ENCODE data around the gene AHNAK.

The AHNAK gene

DNA sequence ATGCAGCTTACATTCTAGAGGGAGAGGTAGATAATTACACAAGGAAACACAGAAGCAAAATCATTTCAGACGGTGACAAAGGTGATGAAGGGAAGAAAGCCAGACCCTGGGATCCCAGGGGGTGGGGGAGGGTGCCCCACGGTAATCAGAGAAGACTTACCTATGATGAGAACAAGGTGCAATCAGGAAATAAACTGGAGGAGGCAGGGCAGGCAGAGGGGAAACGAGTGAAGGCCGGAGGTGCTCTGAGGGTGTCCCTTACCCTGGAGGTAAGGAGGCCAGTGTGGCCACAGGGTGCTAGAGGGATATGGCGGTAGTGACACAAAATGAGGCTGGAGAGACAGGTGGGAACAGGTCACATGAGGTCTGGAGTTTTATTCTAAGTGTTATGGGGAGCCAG is 141.7 kb downstream of the AHNAK start:
- no peak for DNase-seq (ENCODE audit: low read depth in 2 of 2)

DNA sequence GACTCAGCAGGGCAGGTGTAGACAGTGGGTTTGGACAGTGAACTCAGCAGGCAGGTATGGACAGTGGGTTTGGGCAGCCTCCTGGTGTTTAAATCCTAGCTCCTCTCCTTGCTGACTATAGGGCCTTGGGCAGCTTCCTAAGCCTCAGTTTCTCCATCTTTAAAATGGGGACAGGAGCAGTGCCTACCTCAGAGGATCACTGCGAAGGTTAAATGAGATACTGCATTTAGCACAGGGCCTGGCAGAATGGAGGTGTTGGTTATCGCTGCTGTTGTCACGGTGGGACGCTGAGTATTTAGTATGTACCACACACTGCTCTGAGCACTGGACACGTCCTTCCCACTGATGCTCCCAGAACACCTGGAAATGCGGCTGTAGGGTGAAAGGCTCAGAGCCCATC is 142.2 kb downstream of the AHNAK start:
- no peak for DNase-seq (ENCODE audit: low read depth in 2 of 2)

DNA sequence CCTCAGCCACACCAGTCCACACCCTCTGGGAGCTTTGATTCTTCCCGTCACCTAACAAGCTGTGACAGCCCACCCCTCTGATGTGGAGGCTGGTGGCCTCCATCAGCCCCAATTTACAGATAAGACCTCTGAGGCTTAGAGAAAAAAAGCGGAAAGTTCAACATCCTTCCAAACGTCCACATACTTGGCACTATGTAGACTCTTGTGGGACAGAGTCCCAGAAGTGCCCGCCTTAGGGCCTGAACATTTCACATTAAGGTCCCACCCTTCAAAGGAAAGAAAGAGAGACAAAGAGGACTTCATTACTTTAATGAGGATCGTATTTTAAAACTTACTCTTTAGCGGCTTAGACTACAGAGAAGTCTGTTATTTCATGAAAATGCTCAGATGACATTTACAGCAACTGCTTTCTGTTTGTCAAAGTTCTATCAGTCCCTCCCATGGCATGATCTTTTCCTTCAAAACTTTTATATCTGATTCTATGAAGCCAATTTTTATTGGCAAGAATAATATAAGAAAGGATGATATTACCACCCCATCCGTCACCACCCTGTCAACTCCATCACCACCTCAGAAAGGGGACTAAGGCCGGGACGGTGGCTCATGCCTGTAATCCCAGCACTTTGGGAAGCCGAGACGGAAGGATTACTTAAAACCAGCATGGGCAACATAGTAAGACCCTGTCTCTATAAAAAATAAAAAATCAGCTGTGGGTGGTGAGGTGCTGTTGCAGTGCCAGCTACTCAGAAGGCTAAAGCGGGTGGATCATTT is 143.5 kb downstream of the AHNAK start:
- DNase-seq (ENCODE audit: low read depth in 2 of 2) = no peak

DNA sequence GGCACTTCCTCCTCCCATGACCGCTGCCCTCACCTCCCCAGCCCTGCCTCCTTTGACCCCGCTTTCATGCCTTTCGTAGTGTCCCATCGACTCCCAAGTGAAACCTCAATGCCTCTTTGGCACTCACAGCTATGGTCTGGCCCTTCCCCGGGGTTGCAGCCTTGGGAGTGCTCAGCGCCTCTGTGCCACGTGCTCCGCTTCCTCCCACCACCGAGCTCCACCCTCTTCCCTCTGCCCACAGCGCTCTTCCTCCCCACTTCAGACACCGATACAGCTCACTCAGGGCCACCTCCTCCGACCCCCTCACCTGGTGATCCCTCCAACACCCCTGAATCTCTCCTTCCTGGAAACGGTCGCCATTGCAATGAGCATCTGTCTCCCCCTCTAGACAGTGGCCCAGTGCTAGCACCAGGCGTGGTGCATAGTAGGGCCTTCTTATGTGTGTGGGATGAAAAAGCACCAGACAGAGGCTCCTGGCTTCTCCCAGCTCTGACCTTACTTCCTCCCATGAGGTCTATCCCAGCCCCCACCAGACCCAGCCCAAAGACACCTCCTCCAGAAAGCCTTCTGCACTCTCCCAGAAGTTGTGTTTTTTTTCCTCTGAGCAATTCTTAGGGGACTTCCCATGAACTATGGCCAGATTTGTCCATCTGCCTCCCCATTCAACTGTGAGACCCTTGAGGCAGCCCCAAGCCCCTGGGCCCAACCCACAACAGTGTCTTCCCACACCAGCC is 144.2 kb downstream of the AHNAK start:
- peak in 1 of 2 donors; percentile 28 for DNase-seq (ENCODE audit: low read depth in 2 of 2)

DNA sequence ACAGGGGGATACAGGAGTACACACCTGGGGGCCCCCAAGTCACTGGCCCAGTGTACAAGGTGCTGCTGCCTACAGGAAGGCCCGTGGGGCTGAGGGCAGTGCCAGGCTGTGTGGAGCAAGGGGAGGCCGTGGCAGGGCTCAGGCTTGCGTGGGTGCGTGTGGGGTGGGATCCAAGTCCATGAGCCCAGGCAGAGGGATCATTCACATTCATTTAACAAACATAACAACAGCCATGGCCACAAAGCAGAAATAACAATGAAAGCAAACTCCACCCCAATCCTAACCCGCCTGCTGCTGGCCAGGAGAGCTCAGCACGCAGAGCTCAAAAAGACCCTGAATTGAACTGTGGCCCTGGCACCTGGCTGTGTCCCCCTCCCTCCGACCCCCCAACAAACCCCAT is 144.8 kb downstream of the AHNAK start:
- no peak for DNase-seq (ENCODE audit: low read depth in 2 of 2)

DNA sequence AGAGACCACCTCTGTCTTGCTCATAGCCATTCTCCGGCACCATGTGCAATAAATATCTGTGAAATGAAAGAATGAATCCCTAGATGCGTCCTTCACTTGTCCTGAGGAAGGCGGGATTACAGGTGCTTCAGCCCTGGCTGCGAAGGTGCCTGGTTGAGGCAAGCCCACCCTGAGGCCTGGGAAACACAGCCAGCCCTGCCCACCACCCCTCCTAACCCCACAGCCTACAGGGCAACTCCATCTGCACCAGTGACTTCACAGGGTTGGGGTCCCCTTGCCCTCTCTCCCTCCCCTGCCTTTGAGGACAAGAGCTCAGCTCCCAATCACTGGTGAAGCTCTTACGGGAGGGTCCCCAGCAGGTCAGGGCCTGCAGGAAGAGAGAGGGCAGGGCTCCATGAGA is 145.2 kb downstream of the AHNAK start:
- DNase-seq (ENCODE audit: low read depth in 2 of 2) = no peak

DNA sequence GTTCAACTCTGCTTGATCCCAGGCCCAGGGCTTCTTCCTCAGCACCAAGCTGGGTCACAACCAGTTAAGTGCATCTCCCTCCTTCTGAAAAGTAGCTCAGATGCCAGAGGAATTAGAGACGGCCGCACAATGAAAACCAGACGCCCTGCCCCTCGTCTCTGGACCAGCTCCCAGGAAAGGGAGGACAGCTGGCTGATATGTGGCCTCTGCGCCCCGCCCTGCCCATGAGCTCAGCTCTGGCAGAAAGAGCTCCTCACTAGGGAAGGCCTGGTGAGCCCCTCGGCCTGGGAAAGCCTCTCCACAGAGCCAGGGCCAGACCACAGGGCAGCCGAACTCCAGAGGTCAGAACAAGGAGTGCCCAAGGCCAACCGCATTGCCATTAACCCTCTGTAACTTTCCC is 145.8 kb downstream of the AHNAK start:
- no peak for DNase-seq (ENCODE audit: low read depth in 2 of 2)

DNA sequence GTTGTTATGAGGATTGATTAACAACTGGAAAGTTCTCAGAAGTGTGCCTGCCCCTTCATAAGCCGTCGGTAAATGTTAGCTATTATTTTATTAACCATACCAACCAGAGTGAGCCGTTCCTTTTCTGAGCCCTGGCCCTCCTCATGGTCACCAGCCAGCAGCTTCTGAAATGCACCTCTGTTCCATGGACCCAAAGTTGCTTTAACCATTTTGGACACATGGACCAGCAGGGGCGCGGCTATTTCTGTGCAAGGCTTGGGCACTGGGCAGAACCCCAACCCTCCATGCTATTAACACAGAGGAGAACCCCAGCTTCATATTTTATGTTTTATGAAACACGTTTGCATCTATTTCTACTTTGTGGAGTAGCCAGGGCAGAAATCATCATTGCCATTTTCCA is 146.3 kb downstream of the AHNAK start:
- DNase-seq (ENCODE audit: low read depth in 2 of 2) = no peak

DNA sequence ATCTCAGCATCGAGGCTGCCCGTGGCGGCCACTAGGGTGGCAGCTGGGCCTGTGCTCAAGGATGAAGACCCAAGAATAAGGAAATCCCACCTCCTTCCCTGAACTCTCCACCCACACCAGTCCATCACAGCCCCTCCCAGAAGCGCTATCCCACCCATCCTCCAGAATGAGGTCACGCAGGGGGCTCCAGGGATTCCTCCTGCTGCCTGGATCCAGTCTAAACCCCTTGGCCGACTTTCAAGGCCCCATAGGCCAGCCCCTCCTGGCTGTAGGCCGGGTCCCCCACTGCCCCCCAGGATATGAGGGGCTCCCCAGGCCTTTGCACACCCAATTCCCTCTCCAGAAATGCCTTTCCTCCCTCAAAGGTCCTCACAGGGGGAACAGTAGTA is 146.7 kb downstream of the AHNAK start:
- DNase-seq (ENCODE audit: low read depth in 2 of 2) = no peak

DNA sequence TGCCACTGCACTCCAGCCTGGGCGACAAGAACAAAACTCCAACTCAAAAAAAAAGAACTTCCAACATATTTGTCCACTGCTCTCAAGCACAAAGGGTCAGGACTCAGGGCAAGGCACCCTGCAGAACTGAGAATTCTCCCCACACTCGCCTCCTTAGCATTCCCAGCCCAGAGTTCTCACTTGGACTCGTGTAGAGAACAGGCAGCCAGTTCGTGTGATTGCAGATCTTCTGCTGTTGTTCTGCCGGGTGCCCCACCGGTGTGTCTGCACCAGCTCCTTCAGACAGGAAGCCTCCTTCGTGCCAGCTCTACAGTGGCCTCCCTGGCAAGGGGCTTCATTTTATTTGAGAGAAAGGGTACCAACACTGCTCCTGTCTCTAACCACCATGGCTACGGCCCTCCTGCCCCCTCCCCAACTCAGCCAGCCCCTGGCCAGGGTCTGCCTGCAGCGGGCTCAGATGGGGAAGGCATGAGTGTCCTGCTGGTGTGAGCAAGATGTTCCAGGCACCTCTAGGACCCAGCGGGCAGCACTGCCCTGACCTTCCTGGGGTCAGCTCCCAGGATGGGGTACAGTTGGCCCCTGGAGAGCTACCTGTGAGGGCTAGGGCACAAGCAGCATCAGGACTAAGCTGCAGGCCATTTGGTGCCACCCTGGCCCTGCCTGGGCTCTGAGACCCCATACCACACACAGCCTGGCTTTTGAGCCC is 147.3 kb downstream of the AHNAK start:
- DNase-seq (ENCODE audit: low read depth in 2 of 2) = no peak

DNA sequence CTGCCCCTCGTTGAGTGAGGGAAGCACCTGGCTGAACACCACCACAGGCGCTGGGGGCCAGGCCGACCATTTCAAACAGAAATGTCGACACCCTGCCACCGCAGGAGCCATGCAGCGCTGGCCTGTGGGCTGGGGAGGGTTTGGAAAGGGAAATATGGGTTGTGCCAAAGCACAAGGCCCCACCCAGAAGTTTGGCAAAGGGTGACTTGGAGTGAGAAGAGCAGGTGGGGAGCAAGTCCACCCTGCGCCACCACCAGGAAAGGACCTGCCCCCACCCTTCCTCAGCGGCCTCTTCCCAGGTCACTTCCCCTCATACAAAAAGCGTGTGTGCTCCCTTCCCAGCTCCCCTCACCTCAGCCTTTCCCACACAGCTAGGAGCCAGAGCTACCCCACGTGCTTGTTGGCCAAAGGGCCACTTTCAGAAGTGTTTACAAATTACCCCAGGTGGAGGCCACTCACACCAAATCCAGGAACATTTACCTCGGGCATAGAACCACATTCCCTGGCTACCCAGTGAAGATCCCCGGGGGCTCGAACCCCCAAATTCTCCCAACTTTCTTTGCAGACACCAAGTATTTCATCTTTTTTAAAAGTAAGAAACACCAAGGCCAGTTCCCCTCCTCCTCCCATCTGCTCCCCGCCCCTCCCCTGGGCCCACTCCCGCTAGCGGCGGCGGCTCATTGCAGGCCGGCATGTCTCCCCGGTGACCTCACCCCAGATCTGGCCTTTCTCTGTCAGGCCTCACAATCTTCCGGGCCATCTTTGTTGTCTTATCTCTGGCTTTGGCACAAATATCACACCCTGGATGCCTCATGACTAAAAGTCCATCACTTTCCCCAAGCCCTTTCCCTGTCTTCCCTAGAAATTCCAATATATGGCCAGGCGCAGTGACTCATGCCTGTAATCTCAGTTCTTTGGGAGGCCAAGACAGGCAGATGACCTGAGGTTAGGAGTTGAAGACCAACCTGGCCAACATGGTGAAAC is 148.3 kb downstream of the AHNAK start:
- no peak for DNase-seq (ENCODE audit: low read depth in 2 of 2)

DNA sequence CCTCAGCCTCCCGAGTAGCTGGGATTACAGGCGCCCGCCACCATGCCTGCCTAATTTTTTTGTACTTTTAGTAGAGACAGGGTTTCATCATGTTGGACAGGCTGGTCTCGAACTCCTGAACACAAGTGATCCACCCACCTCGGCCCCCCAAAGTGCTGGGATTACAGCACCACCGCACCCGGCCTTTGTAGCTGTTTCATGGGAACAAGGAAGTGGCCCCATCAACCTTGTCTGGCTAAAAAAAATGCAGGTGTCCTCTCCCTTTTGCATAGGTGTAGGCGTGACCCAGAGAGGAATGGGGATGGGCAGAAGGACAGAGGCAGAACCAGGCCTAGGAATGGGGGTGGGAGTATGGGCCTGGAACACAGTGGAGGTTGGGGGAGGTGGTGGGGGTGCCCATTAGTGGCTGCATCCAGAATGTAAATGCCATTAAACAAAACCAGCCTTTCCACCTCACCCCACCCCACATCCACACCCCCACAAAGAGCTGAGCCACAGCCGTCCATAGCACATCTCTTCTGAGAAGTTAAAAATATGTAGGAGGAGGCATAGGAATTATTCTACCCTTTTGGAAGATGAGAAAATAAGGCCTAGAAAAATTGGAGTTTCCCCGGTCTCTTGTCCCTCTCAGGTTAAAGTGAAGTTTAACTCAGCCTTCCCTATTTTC is 150.6 kb downstream of the AHNAK start:
- DNase-seq (ENCODE audit: low read depth in 2 of 2) = no peak

DNA sequence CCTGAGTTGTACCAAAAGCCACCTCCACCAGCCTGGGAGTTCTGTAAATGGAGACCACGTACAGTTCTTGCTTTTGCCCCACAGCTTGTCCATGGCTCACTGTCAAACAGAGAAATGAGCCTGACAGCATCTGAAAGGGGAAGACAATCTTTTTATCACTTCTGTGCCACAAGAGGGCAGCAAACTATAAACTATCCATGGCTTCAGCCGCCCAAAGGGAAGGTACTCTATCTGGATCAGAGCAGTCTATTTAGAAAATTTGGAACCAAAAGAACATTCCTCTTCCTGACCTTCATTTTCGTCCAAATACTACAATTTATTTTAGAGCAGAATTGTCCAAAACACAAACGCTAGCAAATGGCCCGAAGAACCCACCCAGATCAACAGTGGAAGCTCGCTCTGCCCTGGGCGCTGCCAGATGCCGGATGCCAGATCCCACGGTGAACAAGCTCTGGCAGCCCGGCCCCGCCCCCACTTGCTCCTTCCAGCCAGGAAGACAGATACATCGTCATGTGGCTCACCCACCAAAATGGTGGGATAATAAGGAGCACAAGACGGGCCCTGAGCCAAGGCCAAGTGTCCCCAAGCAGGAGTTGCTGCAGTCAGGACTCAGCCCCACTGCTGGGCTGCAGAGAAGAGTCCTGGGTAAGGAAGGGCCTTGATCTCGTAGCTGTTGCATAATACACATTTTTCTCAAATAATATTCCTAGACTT is 151.6 kb downstream of the AHNAK start:
- peak in 1 of 2 donors; percentile 36 for DNase-seq (ENCODE audit: low read depth in 2 of 2)

DNA sequence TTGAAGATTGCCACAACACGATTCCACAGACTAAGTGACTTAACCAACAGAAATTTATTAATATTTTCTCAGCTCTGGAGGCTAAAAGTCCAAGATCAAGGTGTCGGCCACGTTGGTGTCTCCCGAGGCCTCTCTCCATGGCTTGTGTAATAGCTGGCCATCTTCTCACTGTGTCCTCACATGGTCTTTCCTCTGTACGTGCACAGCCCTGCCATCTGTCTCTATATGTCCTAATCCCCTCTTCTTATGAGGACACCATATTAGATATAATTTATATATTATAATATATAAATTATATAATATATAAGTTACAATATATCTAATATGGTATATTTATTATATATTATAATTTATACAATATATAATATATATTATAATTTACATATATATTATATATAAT is 152.9 kb downstream of the AHNAK start:
- no peak for DNase-seq (ENCODE audit: low read depth in 2 of 2)

DNA sequence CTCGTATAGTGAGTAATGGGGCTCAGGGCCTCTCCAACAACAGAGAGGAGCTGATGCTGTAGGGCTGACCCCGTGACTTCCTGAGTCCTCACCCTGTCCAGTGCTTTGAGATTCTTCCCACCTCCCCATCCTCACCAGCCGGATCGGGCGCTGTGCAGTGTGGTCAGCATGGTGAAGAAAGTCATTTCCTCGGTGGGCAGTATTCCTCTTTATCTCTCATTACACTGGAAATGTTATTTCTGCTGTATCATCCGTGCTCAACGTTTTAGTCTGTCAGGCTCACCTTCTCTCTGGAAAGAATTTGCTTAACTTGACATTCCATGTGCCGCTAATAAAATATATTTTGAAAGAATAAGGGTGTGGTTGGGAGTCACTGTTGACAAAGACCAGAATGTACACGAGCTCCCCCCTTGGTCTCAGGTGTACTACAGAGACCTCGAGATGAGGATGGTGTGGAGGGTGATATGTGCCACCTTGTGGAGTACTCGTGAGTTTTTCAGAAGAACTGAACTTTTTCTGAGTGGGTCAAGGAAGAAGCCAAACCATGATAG is 153.5 kb downstream of the AHNAK start:
- DNase-seq (ENCODE audit: low read depth in 2 of 2) = no peak

DNA sequence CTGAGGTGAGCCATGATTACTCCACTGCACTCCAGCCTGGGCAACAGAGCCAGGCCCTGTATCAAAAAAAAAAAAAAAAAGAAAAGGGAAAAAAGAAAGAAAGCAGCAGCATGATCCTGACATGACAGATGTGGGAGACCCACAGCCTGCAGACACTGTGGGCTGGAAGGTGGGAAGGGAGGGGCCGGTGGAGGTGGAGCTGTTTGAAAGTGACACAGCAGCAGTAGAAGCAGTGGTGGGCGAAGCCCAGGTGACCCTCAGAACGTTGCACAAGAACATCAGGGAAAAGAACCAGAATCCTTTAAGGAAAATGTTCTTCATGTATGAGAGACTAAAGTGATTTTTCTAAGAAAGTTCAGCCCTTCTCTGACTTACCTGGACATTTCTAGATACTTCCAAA is 154.1 kb downstream of the AHNAK start:
- DNase-seq (ENCODE audit: low read depth in 2 of 2) = no peak

DNA sequence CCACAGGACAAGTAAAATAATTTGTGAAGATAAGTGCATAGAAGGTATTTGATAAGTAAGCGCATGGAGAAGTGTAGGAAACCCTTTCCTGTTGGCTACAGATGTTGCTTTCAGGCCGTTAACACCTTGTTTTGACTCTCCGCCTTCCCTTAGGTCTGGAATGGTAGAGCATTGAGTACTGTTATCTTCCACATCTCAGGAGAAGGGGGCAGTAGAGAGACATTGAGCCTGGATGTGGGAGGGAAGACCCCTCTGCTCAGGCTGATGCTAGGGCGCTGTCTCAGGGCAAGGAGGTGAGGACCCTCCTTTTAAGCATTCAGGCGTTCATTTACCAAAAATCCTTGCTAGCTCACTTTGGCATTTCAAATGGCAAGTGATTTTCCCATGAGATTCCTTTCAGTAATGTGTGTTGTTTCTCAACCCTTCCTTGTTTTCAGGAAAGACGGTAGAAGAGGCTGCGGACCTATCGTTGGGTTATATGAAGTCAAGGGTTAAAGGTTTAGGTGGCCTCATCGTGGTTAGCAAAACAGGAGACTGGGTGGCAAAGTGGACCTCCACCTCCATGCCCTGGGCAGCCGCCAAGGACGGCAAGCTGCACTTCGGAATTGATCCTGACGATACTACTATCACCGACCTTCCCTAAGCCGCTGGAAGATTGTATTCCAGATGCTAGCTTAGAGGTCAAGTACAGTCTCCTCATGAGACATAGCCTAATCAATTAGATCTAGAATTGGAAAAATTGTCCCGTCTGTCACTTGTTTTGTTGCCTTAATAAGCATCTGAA is 154.8 kb downstream of the AHNAK start:
- no peak for DNase-seq (ENCODE audit: low read depth in 2 of 2)

DNA sequence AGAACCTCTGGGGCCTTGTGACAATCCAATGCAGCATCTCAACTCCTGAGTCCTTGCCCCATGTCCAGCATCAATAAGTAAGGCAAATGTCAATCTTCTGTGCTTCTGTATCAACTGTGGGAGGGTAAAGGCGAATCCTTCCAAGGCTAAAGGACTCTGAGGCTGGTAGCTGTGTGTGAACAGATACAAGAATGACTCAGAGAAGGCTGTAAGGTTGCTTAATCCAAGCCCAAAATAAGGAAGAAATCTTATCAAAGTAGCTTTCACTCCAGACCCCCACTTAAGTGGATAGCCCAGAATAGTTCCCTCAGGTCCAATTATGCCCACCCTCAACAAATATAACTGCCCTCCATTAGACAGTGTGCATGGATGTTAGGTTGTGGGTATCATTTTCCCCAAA is 155.9 kb downstream of the AHNAK start:
- no peak for DNase-seq (ENCODE audit: low read depth in 2 of 2)

DNA sequence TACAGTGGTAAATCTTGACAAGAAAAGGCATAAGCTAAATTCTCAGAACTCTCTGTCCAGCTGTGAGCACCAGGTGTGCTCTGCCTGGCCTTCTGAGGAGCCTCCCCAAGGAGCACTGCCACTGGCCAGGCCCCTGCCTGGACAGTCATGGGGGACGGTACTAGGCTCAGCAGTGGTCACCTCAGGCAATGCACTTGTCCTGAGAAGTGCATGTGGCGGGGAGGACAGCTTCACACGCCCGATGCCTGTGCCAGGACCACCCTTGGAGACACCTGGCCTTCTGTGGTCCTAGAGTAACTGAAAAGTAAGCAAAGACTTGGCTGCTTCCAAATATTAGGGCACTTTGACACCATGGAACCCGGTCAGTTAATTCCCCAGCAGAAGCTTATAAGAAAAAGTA is 156.4 kb downstream of the AHNAK start:
- no peak for DNase-seq (ENCODE audit: low read depth in 2 of 2)
